HG02642 (cell line): ENCODE measurements around the gene GRSF1.
"Not testable (repeated sequence)": the region's sequence is repeated elsewhere in the genome, so short reads cannot be mapped to it uniquely, and the experiment has no call there.

Experiments used
- ATAC-seq: cut with Tn5 transposase; IDR thresholded peaks from one replicate; pipeline ENCODE4 v1.9.1; 2021; ENCODE audit warnings: mild to moderate bottlenecking; ENCODE audit not compliant: unreplicated experiment, poor library complexity

Gene GRSF1

DNA sequence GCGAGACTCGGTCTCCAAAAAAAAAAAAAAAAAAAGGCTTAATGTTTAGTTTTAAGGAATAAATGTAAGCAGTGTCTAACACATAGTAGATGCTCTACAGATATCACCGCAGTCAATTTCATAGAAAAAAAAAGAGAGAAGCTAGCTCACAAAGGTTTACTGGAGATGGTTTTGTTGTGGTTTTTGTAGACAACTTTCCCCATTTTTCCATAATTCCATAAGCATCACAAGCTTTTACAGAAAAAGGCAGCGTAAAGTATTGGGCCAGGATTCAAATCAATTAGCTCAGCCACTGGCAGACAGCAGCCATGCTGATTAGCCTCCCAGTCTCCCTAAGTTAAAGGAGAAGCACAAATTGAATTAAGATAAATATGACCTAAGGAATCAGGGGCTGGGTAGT, 1.5 kb downstream of the GRSF1 start:
- no peak for ATAC-seq

DNA sequence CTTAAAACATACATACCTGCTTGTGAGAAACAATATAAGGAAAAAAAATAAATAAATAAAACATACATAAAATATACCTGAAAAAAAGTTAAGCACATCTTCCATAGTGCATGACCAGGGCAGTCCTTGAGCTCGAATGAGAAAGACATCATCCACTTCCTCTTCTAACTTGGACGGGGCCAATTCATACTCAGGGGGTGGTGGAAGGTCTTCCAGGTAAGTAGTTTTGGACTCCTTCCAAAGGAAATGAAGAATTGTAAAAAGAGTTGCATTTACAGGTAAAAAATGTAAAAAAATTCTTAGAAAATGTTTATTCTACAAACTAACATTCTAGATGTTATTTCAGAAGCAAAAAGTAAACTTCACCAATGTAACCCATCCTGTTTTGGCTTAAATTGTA, 3.6 kb downstream of the GRSF1 start:
- ATAC-seq: no peak

DNA sequence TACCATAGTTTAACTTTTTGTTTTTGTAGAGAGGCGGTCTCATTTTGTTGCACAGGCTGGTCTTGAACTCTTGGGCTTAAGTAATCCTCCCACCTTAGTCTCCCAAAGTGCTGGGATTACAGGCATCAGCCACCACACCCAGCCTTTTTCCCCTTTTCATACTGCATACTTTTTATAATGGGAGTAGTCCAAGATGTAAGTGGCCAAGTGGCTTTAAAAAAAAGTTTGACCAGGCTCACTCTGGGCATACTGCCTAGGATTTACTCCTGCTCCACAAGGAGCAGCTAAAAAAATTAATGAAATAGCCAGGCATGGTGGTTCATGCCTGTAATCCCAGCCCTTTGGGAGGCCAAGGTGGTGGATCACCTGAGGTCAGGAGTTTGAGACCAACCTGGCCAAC, 6.0 kb downstream of the GRSF1 start:
- ATAC-seq: no peak

DNA sequence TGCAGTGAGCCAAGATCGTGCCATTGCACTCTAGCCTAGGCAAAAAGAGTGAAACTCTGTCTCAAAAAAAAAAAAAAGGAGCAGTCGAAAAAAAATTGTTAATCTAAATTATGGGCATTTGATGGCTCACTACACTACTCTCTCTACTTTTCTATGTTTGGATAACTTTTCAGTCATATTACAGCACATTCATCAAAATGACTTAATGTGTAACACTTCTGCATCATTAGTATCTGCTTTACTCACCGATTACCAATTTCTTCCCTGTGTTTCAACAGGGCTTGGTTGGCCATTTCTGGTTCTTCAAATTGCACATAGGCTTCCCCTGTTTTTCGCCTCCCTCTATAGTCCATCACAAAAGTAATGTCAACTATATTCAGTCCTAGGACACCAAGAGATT, 8.4 kb downstream of the GRSF1 start:
- no peak for ATAC-seq

DNA sequence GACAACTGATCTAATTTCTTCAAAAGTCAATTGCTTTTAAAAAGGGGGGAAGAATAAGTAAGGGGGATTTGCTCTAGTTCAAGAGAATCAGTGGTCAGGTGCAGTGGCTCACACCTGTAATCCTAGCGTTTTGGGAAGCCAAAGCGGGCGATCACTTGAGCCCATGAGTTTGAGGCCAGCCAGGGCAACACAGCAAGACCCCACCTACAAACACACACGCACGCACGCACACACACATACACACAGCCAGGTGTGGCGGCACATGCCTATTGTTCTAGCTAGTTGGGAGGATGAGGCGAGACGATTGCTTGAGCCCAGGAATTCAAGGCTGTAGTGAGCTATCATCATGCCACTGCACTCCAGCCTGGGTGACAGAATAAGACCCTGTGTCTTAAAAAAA, 9.6 kb downstream of the GRSF1 start:
- ATAC-seq: no peak

DNA sequence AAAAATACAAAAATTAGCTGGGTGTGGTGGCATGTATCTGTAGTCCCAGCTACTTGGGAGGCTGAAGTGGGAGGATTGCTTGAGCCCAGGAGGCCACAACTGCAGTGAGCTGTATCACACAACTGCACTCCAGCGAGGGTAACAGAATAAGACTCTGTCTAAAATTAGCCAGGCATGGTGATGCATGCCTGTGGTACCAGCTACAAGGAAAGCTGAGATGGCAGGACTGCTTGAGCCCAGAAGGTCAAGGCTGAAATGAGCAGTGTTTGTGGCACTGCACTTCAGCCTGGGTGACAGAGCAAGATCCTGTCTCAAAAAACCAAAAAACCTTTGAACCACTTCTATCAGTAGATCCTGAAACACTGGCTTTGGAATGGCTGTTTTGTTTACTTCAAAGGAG, 10.2 kb downstream of the GRSF1 start:
- ATAC-seq: no peak

DNA sequence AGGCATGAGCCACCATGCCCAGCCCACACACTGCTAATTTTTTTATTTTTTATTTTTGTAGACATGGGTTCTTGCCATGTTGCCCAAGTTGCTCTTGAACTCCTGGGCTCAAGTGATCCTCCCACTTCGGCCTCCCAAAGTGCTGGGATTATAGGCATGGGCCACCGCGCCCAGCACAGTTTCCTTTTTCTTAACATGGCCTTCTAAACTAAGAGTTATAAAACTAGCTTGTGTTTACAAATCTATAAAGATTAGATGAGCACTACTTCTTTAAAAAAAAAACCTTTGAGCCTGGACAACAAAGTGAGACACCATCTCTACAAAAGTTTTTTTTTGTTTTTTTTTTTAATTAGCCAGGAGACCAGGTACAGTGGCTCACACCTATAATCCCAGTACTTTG, 10.7 kb downstream of the GRSF1 start:
- no peak for ATAC-seq

DNA sequence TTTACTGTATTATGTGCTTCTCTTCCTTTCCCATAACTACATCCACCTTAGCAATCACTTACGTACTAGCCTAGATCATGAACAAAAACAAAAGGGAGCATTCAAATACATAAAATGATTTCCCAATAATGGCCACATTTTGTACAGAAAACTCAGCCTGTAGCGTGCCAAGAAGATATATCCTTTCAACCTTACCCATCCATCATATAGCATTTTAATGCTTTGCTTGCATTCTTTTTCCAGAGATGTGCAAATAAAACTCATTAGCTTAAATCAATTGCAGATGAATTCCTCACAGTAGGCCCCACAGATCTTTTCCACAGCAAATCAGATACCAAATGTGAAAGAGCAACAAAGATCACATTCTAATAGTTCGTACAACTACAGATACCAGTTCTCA, 20.8 kb downstream of the GRSF1 start:
- ATAC-seq: no peak

DNA sequence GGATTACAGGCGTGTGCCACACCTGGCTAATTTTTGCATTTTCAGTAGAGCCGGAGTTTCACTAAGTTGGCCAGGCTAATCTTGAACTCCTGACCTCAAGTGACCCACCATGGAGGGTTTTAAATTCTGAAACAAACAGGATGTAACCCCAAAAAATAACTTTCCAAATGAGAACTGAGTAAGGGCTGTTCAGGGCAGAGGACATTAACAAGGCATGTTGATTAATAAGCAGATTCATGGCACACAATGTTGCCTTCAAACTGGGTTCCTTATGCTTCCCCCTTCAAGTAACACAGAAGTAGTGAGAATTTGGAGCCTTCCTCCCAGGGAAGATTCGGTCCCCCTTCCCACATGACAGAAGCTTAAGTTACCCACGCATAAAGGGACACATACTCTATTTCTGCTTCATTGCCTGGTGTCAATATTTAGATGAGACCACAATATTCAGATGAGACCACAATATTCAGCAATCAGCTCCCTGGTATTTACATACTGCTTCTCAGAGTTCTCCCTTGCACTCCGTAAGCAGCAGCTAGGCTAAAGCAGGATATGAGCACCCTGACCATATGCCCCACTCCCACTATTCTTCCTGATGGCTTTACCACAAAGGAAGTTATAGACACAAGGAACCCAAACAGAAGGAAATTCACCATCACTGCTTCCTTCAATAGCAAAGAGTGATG, 21.4 kb downstream of the GRSF1 start:
- no peak for ATAC-seq

DNA sequence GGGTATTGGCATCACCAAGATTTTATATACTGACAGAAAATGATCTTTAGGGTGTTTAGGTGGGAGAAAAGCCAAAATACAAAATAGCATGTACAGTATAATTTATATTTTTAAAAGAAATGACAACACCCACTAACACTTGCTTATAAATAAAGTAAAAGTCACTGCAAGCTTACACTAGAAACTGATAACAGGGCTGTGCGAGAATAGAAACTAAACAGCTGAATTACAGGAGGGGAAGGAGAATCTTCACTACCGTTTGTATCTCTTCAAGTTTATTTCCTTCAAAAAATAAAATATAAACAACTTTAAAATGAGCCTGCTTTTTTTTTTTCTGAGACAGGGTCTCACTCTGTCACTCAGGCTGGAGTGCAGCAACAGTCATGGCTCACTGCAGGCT, 22.8 kb downstream of the GRSF1 start:
- ATAC-seq: no peak

DNA sequence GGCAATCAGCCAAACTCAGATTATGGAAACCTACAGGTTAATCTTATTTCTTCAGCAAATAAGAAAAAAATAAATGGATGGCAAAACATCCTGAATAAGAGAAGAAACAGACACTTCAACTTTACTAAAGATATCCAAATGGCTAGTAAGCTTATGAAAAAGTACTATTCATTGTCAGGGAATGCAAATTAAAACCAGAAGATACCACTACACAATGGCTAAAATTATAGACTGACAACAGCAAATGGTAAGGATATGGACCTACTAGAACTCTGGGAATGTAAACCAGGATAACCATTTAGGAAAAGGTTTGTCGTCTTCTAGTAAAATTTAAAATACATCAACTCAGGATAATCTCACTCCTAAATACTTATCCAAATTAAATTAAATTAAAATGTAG, 24.3 kb downstream of the GRSF1 start:
- no peak for ATAC-seq

DNA sequence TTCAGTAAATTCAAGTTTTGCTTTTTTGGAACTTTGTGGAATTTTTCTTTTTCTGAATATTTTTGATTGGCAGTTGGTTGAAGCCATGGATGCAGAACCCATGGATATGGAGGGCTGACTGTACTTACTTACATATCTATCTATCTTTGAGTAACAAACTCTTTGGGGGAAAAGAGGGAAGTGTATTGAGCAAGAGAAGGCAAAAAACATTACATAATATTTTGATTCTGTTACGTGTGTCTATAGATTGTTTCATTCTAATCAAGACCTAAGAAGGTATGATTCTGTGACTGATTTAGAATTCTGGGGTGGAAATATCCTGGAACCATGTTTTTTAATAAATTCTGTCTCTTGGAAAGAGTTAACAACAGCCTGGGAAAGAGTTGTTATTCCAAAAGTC, 31.5 kb downstream of the GRSF1 start:
- ATAC-seq: no peak

DNA sequence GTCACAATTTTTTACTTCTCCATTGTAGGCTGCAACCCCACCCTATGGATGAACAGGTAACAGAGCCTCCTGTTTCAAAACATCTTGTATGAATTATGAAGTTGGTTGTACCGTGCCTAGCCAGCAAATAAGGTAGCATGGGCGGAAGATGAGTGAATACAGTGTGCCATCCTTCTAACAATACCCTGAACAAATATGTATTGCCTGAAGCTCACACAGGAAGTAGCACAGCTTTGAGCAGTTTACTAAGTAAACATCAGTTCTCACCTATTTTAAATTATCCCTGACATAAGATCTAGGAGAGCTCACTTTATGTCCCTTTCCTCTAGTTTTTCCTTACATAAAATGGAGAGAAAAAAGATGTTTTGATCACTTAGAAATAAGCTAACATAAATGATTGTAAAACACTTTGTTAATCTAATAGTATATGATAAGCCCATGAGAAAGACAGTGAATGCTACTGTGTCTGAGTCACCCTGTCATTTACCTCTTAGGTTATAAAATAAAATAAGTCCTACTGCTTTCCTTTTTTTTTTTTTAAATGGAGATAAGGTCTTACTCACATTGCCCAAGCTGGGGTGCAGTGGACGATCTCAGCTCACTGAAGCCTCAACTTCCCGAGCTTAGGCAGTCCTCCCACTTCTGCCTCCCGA, 36.6 kb downstream of the GRSF1 start:
- no peak for ATAC-seq

DNA sequence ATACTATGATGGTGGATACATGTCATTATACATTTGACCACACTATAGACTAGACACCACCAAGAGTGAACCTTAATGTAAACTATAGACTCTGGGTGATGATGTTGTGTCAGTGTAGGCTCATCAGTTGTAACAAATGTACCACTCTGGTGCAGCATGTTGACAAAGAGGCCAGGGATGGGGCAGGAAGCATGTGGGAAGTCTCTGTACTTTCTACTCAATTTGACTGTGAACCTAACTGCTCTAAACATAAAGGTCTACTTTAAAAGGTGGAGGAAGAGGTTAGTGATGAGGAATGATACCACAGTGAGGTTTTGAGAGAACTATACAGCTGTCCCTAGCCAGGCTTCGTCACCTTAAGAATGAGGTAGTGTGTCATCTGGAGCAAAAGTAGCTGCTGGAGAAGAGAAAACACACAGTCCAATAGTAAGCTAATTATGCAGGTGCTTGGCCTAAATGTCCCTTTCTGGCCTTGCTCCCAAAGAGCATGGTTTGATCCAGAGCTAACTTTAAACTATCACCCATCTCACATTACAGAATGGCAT, 38.4 kb downstream of the GRSF1 start:
- ATAC-seq: peak; percentile 72

DNA sequence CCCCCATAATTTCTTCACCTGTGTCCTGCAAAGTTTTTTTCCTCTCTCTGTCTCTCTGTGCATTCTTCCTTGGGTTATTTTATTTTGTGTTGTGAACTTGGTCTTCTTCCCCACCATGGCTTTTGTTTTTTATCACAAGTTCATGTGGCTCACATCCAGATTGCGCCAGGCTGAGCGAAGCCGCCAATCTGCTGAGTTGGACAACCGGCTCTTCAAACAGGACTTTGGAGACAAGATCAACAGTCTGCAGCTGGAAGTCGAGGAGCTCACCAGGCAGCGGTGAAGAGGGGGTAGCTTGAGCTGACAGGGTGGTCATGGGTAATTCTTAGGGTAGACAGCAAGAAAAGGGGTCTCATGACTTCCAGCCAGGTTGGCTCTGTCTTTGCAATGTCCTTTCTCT, 46.1 kb downstream of the GRSF1 start:
- no peak for ATAC-seq

DNA sequence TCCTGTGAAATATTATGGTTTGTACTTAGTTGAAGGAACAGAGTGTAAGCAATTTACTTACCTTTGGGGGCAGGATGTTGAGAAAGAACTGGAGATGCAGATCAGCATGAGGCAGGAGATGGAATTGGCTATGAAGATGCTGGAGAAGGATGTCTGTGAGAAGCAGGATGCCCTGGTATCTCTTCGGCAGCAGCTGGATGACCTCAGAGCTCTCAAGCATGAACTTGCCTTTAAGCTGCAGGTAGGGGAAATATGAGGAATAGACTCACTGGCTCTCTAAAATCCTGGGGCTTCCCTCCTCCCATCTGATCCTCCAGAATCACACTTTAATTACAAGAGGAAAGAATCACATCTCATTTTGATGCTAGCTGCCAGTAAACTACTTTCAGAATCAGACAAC, 51.0 kb downstream of the GRSF1 start:
- no peak for ATAC-seq

DNA sequence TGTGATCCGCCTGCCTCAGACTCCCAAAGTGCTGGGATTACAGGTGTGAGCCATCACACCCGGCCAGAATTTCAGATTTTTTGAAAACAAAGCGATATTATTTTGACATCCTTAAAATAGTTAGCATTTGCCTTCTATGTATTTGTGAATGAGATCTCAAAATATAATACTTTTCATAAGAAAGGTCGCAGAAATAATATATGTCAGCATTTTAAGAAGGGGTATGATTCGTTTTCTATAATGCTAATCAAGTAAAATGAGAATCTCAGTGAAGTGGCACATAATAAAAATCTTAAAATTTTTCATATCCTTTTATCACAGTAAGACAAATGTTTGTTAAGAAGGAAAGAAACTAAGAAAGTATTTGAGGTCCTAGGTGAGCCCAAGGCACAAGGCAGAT, 52.2 kb downstream of the GRSF1 start:
- no peak for ATAC-seq

DNA sequence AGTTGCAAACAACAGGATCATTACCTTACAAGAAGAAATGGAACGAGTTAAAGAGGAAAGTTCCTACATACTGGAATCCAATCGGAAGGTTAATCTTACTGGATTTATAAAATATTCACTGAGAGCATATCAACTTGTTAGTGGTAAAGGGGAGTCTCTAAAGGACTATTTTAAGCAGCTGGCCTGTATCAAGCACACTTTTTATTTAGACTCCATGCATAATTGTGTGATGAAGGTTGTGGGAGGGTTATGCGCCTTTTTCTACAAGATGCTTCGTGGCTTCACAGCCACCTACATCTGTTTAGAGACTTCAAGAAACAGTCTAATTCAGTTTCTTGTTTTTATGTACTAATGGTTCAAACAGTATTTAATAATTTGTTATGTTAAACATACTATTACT, 56.6 kb downstream of the GRSF1 start:
- ATAC-seq: no peak

DNA sequence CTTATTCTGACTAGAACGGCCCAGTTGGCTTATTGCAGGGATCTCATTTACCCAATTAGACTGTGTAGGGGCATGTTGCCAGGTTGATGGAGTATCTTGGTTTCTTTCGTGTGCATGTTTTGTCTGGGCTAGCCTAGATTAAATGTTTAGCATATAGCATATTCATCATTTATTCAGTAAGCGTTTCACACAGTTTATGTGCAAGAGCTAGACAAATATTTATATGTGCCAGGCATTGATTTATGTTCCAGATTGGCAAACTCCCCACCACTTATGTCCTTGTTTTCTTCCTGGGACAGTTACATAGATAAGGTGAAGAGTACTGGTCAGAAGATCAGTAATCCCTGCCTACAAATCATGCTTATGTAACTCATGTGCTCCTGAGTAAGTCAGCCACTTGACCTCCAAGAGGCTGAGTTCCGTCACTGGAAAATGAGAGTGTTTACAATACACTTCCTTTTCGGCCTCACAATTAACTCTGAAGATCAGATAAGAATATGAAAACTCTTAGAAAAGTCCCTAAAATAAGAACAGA, 60.7 kb downstream of the GRSF1 start:
- ATAC-seq: no peak

DNA sequence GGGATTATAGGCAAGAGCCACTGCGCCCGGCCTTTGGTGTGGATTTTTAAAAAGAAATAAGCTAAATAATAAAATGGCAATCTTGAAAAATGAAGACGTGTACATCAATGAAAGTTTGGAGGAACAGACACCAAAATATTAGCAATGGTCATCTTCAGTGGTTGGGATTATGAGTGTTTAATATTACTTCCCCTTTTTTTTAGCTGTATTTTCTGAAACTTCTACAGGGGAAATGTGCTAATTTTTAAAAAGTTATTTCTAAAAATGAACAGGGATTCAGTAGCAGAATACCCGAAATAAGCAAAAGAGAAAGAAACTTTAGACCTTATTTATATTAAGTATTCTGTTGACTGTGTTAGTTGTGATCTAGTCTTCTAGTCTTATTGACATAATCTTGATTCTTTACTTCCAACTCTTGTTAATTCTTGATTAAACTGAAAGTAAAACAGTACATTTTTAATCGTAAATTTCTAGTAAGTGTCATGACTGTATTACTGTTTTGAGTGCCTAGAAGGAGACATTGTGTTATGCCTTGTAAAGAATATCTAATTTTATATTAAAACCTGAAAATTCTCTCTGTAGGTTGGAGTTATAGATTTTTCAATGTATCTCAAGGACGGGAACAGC, 66.6 kb downstream of the GRSF1 start:
- ATAC-seq: peak; percentile 46

DNA sequence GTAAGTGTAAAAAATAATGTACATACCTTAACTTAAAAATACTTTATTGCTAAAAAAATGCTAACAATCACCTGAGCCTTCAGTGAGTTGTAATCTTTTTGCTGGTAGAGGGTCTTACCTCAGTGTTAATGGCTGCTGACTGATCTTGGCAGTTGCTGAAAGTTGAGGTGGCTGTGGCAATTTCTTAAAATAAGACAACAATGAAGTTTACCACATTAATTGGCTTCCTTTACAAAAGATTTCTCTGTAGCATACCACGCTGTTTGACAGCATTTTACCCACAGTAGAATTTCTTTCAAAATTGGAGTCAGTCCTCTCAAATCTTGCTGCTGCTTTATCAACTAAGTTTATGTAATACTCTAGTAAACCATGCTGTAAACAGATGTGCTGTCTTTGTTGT, 70.3 kb downstream of the GRSF1 start:
- not testable (repeated sequence) for ATAC-seq
